Type B pancreatic cell (in vitro differentiated cells): ENCODE data around the gene FXYD5. TPM values are rescaled to one million over a fixed set of nuclear protein-coding genes. Genes with fewer than 3 reads are reported as not detected.
"Not testable (repeated sequence)": the region's sequence is repeated elsewhere in the genome, so short reads cannot be mapped to it uniquely, and the experiment has no call there.

Experiments
- DNase-seq: peaks from one replicate; pipeline ENCODE4 v3.0.0; 2021; ENCODE audit warnings: mixed read lengths; ENCODE audit not compliant: unreplicated experiment; ENCODE audit errors: extremely low spot score
- H3K27ac Mint-ChIP-seq: 2 replicates; pipeline ENCODE4 v1.8.0; 2021; ENCODE audit warnings: mild to moderate bottlenecking, mixed read lengths
- H3K27me3 Mint-ChIP-seq: 2 replicates; pipeline ENCODE4 v1.8.0; 2021; ENCODE audit warnings: mixed read lengths
- H3K36me3 Mint-ChIP-seq: 2 replicates; pipeline ENCODE4 v1.8.0; 2021; ENCODE audit warnings: mixed read lengths
- H3K4me1 Mint-ChIP-seq: one replicate; pipeline ENCODE4 v1.8.0; 2021; ENCODE audit warnings: mixed read lengths; ENCODE audit not compliant: unreplicated experiment
- H3K4me3 Mint-ChIP-seq: 2 replicates; pipeline ENCODE4 v1.8.0; 2021; ENCODE audit warnings: mild to moderate bottlenecking, mixed read lengths
- H3K9me3 Mint-ChIP-seq: 2 replicates; pipeline ENCODE4 v1.8.0; 2021; ENCODE audit warnings: mixed read lengths
- CTCF ChIP-seq: fragments of 200-600 bp; sonication (generic); conservative IDR thresholded peaks from 2 replicates; pipeline ENCODE4 v1.5.0; 2021; ENCODE audit warnings: antibody characterized with exemption, mild to moderate bottlenecking
- total RNA-seq: library from RNA; stranded (reverse); gene quantifications from 2 replicates; pipeline ENCODE4 v1.2.1, GENCODE V29; 2021; ENCODE audit warnings: low replicate concordance

The FXYD5 gene
- total RNA-seq, 1 donor from 2014 or later = 24.2 TPM

- no peak for DNase-seq
- Mint-ChIP-seq H3K9me3 (peaks cover 5% of the 10 kb centered on the region), H3K27ac (no peak overlapping the region), H3K36me3 (no peaks in the 10 kb centered on the region), H3K4me3 (no peak overlapping the region), H3K4me1 (no peaks in the 10 kb centered on the region), H3K27me3 (no peaks in the 10 kb centered on the region)
- TF ChIP-seq CTCF = no peak
Measured at GRCh38 chr19:35184884-35185283, 30.3 kb downstream of the FXYD5 start.

GRCh38 chr19:35194012-35194984 lies 39.8 kb downstream of the FXYD5 start:
- H3K36me3 Mint-ChIP-seq = no peaks in the 10 kb centered on the region
- H3K27me3 Mint-ChIP-seq = peaks cover 25% of the 10 kb centered on the region
- no peak for DNase-seq
- H3K9me3 Mint-ChIP-seq = no peaks in the 10 kb centered on the region
- no peak for TF ChIP-seq CTCF
- H3K4me3 Mint-ChIP-seq = no peak overlapping the region
- no peak overlapping the region for H3K27ac Mint-ChIP-seq
- H3K4me1 Mint-ChIP-seq = no peaks in the 10 kb centered on the region

GRCh38 chr19:35195830-35196229 lies 41.3 kb downstream of the FXYD5 start:
- no peak for TF ChIP-seq CTCF
- Mint-ChIP-seq H3K4me1 (no peaks in the 10 kb centered on the region), H3K9me3 (no peaks in the 10 kb centered on the region), H3K36me3 (no peaks in the 10 kb centered on the region), H3K27ac (no peak overlapping the region), H3K27me3 (peaks cover 27% of the 10 kb centered on the region), H3K4me3 (no peak overlapping the region)
- no peak for DNase-seq

GRCh38 chr19:35196861-35197260 lies 42.3 kb downstream of the FXYD5 start:
- not testable (repeated sequence) for H3K9me3 Mint-ChIP-seq
- H3K27me3 Mint-ChIP-seq = peaks cover 21% of the 10 kb centered on the region

GRCh38 chr19:35199481-35199880 lies 44.9 kb downstream of the FXYD5 start:
- no peaks in the 10 kb centered on the region for H3K9me3 Mint-ChIP-seq
- TF ChIP-seq CTCF = no peak
- H3K27ac Mint-ChIP-seq = no peak overlapping the region
- H3K27me3 Mint-ChIP-seq = peaks cover 21% of the 10 kb centered on the region
- DNase-seq = no peak
- no peaks in the 10 kb centered on the region for H3K4me1 Mint-ChIP-seq
- no peak overlapping the region for H3K4me3 Mint-ChIP-seq
- no peaks in the 10 kb centered on the region for H3K36me3 Mint-ChIP-seq

More at GRCh38 chr19:35196861-35197260, 42.3 kb downstream of the FXYD5 start:
- H3K4me1 Mint-ChIP-seq, H3K36me3 Mint-ChIP-seq, H3K4me3 Mint-ChIP-seq, H3K27ac Mint-ChIP-seq, DNase-seq: not testable (repeated sequence)
